GM04503 (cell line): ENCODE results near the gene LHFPL4.
"Not testable (repeated sequence)": the region's sequence is repeated elsewhere in the genome, so short reads cannot be mapped to it uniquely, and the experiment has no call there.

Experiments used
- DNase-seq: peaks from one replicate; pipeline ENCODE4 v3.0.0-alpha.2; 2012; ENCODE audit warnings: low read depth

LHFPL4 gene

GRCh38 chr3:9553021-9553947 is at the start of gene LHFPL4:
Gene LHFPL4, minus strand, starts transcription at chr3:9553822. Its CDS starts 1,143 bp downstream, at chr3:9552679.
- DNase-seq: no peak

- no peak for DNase-seq
Measured at GRCh38 chr3:9602620-9603019, 49.0 kb upstream of the LHFPL4 start.

GRCh38 chr3:9601006-9601581 is 47.5 kb upstream of the LHFPL4 start:
- not testable (repeated sequence) for DNase-seq

- no peak for DNase-seq
Measured at GRCh38 chr3:9600597-9600996, 47.0 kb upstream of the LHFPL4 start.

- no peak for DNase-seq
Measured at GRCh38 chr3:9598783-9599387, 45.3 kb upstream of the LHFPL4 start.

DNA sequence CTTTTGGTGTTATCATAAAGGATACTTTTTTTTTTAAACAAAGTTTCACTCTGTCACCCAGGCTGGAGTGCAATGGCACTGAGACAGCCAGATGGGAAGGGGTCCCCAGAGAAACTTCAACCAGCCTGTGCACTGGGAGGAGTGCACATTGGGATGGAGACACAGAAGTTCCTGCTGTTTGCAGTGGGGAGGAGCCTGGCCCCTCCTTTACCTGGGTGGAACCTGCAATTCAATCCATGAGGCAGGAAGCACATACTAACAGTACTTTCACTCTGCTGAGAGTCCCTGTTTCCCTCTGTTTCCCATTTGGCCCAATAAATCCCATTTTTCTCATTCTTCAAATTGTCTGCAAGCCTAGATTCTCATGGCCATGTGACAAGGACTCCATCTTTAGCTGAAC is 42.3 kb upstream of the LHFPL4 start:
- DNase-seq: no peak

GRCh38 chr3:9591781-9592180 is 38.2 kb upstream of the LHFPL4 start:
- DNase-seq: not testable (repeated sequence)

DNA sequence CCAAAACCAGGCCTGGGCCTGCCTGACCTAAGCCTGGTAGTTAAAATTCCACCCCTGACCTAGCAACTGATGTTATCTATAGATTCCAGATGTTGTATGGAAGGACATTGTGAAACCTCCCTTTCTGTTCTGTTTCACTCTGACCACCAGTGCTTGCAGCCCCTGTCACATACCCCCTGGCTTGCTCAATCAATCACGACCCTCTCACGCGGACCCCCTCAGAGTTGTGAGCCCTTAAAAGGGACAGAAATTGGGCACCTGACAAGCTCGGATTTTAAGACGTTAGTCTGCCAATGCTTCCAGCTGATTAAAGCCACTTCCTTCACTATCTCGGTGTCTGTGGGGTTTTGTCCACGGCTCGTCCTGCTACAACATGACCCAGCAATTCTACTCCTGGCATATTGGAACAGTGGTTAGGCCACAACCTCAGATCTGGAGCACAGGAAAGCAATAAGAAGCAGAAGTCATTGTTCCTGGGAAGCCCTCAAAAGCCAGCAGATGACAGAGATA is 36.7 kb upstream of the LHFPL4 start:
- DNase-seq: no peak

DNA sequence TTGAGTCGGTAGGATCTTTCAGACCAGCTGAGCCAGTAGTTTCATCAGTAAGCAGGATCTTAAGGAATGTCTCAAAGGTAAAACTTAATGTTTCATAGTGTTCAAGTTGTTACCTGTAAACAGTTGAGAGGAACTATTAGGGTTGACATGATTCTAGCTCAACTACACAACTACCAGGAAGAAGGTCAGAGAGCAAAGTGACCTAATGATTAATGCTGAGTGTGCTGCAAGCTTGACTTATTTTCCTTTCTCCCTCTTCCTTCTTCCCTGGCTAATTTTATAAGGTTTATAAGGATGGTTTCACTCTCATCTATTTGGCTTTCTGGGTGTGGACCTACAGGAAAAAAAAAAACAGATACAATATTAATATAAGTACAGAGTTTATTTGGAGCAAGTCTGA is 30.2 kb upstream of the LHFPL4 start:
- DNase-seq: no peak

- no peak for DNase-seq
Measured at GRCh38 chr3:9583371-9583770, 29.7 kb upstream of the LHFPL4 start.

DNA sequence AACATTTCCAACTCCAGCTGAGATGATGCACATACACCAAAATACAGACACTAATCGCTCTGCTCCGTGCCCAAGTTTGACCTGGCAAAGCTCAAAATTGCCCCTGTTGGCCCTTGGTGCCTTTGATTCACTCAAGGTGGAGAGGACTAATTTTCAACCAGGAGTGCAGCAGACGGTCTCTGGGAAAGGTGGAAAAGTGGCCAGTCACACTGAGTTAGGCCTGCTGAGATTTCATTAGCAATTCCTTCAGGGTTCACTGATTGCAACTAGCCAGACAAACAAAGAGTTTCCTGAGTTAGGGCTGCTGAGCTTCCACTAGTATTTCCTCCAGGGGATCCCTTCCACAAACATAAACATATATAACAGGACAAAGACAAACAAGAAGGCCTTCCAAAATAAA is 28.7 kb upstream of the LHFPL4 start:
- no peak for DNase-seq

DNA sequence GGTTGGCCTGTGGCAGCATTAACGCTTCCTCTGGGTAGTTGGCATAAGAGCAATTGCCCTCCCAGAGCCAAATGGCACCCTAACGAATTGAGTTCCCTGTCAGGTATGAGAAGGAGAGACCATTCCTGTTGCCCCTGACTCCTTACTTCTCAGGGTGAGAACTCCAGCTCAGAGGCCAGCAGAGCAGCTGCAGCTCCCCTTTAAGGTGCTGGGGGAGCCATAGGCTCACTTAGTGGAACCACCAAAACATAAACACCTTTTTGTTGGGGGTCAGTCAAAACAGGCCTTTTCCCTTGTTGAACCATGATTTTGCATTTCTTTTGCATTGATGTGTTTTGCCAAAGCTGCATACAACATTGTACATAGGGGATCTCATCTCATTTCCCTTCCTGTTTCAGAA is 28.1 kb upstream of the LHFPL4 start:
- DNase-seq: no peak

DNA sequence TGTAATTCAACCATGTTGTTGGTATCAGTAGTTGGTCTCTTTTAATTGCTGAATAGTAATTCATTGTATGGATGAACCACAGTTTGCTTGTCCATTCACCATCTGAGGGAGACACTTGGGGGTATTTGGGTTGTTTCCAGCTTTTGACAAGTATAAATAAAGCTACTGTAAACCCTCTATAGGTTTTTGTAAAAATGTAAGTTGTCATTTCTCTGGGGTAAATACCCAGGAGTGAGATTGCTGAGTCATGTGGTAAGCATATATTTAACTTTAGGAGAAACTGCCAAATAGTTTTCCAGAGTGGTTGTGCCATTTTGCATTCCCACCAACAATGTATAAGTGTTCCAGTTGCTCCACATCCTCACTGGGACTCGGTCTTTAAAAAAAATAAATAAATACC is 15.4 kb upstream of the LHFPL4 start:
- DNase-seq: no peak

DNA sequence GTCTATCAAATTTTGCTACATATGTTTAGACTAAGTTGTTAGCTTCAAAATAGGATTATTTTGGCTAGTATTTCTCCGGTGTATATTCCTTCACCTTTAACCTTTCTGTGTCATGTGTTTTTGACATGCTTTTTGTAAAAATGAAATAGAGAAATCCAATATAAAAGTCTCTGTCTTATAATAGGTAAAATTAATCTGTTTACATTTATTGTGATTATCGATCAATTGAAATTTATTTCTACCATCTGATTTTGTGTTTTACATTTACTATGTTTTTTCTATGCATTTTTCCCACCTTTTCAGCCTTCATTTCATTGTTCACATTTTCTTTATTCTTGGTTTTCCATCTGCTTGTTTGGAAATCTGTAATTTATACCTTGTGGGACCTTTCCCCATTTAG is 11.7 kb upstream of the LHFPL4 start:
- no peak for DNase-seq

DNA sequence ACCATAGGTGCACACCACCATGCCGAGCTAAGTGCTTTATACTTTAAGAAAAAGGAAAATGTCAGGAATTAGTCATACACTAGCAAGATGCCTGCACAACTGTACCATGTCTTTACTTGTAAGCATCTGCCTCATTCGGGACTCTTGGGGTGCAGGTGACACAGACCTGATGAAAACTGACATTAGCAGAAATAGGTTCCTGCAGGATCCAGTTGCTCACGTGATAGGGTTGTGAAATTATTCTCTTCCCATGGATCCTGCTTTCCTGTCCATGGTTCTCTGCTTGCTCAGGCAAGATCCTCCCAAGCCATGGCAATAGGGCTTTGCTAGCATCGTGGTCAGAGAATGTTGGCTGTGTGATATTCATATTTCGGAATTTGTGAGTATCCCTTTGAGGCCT is 10.2 kb upstream of the LHFPL4 start:
- DNase-seq: no peak

GRCh38 chr3:9560056-9560455 is 6.4 kb upstream of the LHFPL4 start:
- not testable (repeated sequence) for DNase-seq

DNA sequence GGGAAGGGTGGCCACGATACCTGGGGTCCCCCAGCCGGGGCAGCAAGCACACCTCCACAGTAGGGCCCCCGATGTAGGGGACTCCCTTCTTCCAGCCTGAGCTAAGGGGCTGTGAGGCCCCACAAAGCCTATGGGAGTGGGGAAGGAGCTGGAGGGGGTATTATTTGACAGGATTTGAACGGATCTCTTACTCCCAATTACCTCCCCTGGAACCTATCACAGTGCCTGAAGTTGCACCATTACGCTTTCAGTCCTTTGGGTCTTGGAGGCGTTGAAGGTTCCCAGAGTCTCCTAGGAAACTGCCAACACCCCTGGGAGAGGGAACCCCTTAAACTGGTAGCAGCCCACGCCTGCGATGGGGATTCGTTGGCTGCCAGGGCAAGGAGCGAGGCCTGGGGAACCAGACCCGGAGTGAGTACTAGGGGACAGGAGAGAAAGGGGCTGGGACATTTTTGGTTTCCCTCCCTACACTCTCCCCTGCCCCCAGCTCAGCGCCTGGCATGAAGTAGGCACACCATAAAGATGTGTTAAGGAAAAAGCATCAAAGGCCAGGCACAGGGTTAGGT is 409 bp upstream of the LHFPL4 start:
- no peak for DNase-seq

DNA sequence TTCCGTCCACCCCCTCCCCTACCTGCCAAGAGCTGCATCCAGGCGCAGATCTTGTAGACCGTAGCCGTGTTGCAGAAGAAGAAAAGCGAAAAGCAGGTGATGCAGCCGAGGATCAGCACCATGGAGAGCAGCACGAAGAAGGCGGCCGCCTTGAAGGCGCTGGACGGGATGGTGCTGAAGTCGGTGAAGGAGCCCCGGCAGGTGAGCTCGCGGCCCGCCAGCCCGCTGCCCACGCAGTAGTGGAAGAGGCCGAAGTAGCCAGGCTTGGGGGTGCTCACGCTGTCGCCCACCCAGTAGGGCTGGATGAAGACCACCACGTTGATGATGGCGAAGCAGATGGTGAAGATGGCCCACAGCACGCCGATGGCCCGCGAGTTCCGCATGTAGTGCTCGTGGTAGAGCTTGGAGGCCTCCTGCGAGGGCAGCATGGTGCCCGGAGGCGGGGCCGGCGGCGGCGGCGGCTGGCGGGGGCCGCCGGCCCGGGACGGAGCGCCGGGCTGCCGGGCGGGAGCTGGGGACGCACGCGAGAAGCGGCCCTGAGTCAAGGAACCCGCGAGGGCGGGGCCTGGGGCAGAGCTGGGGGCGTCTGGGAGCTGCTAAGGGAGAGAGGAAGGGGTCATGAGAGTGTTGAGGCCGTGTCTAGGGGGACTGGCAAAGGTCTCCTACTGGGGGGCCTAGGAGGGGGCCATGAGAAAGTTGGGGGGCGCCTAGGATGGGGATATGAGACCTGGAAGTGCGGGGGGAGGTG is 1.2 kb downstream of the LHFPL4 start:
- no peak for DNase-seq

GRCh38 chr3:9550999-9551398 is 2.6 kb downstream of the LHFPL4 start:
- no peak for DNase-seq

GRCh38 chr3:9549600-9549999 is 4.0 kb downstream of the LHFPL4 start:
- DNase-seq: no peak

DNA sequence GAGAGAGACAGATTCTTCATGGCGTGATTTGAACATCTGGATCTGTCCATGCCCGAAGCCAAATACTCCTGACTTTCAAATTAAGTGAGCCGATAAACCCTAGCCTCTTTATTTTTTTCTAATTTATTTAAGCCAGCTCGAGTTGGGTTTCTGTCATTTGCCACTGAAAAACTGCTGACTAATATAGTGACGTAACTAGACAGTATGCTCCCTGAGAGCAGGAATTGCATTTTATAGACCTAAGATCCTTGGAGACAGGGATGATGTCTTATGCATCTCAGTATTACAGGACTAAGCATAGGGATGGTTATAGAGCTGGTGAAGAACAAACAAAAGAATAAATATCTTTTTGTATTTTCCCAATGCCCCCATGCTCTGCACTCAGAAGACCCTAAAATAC is 4.6 kb downstream of the LHFPL4 start:
- no peak for DNase-seq

DNA sequence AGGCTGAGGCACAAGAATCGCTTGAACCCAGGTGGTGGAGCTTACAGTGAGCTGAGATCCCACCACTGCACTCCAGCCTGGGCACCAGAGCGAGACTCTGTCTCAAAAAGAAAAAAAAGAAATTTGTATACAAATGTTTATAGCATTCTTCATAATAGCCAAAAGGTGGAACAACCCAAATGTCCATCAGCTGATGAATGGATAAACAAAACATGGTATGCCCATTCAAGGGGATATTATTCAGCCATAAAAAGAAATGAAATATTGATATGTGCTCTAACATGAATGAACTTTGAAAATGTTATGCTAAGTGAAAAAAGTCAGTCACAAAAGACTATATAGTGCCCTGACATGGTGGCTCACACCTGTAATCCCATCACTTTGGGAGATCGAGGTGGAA is 11.4 kb downstream of the LHFPL4 start:
- DNase-seq: no peak
